HG02852 (cell line): ENCODE measurements around the gene ACOX1.
A peak's percentile ranks its signal among the peaks of the same experiment; 100 is the strongest.
"Not testable (repeated sequence)": the region's sequence is repeated elsewhere in the genome, so short reads cannot be mapped to it uniquely, and the experiment has no call there.

ENCODE experiments used
- ATAC-seq: cut with Tn5 transposase; IDR thresholded peaks from one replicate; pipeline ENCODE4 v1.9.1; 2021; ENCODE audit warnings: mild to moderate bottlenecking, moderate library complexity; ENCODE audit not compliant: unreplicated experiment

ACOX1 gene

GRCh38 chr17:75981019-75981615 is 2.2 kb upstream of the ACOX1 start:
- no peak for ATAC-seq

DNA sequence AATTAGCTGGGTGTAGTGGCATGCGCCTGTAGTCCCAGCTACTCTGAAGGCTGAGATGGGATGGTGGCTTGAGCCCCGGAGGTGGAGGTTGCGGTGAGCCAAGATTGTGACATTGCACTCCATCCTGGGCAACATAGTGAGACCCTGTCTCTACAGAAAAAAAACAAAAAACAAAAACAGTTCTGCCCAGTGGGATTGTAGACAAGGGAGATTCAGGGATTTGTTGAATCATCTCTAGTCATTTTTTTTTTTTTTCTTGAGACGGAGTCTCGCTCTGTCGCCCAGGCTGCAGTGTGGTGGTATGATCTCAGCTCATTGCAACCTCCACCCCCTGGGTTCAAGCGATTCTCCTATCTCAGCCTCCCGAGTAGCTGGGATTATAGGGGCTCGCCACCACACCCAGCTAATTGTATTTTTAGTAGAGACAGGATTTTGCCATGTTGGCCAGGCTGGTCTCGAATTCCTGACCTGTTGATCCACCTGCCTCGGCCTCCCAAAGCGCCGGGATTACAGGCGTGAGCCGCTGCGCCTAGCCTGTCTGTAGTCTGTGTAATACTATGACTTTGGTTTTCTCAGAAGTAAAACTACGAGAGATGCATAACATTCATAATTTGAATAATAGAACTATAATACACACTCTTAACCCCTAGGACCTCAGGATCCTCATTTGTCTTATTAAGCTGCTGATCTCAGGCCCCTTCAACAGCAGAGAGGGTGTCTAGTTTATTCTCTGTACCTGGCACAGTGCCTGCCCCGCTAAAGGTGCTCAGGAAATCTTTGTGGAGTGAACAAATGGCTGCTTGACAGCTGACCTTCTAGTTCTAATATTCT is 1.4 kb upstream of the ACOX1 start:
- ATAC-seq: no peak

GRCh38 chr17:75979705-75980187 is 780 bp upstream of the ACOX1 start:
- peak; percentile 26 for ATAC-seq

DNA sequence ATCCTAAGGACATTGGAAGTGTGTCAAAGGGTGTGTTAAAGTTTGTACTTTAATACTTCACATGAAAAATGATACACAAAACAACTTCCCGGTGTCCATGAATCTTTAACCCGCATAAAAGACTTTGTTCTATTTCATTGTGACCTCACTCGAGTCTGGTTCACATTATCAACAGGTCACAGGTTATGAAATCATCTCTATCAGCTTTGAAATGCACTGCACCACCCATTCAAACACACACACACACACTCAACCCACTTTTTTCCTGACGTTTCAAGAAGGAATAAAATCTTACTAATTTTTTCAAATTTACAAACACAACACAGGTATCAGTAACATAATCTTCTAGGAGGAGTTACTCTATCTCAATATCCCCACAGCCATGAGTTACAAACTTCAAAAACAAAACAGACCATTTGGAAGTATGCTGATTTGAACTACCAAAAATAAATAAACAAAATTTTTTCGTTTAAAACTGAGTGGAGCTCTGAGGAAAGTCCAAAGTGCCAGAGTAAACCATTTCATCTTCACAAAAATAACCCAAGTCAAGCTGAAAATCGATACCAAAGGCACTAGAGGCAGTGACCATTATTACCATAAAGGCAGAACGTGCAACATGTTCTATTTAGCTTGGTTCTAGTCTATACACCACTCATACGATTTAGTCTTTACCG is 2.7 kb downstream of the ACOX1 start:
- no peak for ATAC-seq

DNA sequence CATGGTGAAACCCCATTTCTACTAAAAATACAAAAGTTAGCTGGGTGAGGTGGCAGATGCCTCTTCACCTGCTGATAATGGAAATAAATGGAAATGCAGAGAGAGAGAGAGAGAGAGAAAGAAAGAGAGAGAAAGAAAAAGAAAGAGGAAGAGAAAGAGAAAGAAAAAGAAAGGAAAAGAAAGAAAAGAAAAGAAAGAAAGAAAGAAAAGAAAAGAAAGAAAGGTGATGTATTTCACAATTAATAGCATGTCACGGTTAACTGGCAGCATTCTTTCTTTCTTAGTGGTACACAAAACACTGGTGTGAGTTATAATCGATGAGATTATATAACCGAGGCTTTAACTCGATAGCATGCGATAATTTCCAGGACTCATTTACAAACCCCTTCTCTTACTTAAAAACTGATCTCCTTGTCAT is 3.2 kb downstream of the ACOX1 start:
- ATAC-seq: no peak

DNA sequence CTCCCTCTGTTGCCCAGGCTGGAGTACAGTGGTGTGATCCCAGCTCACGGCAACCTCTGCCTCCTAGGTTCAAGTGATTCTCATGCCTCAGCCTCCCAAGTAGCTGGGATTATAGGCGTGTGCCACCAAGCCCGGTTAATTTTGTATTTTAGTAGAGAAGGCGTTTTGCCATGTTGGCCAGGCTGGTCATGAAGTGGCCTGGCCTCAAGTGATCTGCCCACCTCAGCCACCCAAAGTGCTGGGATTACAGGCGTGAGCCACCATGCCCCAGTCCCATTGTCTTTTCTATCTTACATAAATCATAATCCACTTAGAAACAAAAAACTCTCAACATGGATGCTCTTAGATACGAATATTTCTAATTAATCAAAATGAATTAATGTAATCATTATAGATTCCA is 3.8 kb downstream of the ACOX1 start:
- not testable (repeated sequence) for ATAC-seq

- no peak for ATAC-seq
Observed at GRCh38 chr17:75970626-75971025, 8.3 kb downstream of the ACOX1 start.

- ATAC-seq: no peak
Observed at GRCh38 chr17:75970011-75970523, 8.9 kb downstream of the ACOX1 start.

GRCh38 chr17:75969044-75969443 is 9.9 kb downstream of the ACOX1 start:
- not testable (repeated sequence) for ATAC-seq

- no peak for ATAC-seq
Observed at GRCh38 chr17:75965468-75965867, 13.5 kb downstream of the ACOX1 start.

DNA sequence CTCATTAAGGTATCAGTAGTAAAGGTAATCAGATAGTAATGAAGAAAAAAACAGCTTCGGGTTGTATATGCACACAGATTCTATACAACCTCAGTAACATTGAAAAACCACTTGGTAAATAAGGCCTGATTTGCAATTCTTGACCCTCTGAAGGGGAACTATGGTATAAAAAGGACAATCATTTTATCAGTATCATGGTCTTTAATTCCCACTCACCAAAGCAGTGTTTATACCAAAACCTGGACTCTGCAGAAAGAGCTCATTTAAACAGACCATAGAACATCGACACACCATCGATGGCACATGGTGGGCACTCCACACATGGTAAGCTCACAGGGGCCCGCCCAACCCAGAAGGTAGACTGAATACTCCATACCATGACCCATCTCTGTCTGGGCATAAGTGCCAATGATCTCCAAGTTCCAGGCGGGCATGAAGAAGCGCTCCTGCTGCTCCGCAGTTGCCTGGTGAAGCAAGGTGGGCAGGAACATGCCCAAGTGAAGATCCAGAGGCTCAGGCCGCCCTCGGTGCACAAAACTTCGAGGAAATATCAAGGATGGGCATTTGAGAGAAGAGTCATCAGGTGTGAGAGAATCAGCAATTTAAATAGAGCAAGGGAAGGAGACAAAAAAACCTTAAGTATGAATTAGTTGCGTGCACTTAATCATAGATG is 19.0 kb downstream of the ACOX1 start:
- ATAC-seq: no peak

GRCh38 chr17:75959051-75959838 is 19.7 kb downstream of the ACOX1 start:
- ATAC-seq: no peak

DNA sequence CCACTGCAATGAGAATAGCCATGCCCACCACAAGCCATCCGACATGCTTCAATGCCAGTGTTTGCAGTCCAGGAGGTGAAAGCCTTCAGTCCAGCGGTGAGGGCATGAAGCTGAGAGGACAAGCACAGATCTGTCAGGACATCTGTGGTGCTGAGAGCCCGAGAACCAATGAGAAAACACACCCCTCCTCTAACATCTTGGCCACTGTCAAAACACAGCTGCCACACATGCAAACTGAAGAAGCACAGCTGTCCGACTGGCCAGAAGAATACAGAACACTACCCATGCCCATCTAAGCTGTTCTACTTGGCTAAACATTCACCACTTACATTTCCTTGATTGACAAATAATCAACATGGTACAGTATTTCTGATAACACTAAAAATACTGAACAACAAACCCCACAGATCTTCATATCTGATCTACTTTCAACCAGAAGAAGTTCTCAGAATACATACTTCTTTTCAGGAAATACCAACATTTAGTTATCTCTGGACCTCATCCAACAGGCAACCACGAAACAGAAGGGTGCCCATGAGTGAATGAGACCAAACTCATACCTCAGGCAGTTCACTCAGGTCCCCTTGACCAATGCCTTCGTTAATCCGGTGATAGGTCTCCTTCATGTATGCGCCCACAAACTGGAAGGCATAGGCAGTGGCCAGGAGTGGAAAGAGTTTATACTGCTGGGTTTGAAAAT is 28.0 kb downstream of the ACOX1 start:
- no peak for ATAC-seq

DNA sequence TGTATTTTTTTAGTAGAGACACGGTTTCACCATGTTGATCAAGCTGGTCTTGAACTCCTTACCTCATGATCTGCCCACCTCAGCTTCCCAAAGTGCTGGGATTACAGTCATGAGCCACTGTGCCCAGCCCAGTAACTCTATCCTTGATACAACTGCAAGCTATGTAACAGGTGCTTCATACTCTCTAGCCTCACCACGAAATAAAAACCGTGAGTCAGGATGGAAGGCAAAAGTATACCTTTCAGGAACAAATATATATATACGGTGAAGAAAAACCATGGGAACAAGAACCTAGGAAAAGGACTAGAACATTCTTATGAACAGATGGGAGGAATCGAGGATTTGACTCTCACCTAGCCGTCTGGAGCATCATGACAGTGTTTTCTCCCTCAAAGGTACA is 28.5 kb downstream of the ACOX1 start:
- no peak for ATAC-seq

DNA sequence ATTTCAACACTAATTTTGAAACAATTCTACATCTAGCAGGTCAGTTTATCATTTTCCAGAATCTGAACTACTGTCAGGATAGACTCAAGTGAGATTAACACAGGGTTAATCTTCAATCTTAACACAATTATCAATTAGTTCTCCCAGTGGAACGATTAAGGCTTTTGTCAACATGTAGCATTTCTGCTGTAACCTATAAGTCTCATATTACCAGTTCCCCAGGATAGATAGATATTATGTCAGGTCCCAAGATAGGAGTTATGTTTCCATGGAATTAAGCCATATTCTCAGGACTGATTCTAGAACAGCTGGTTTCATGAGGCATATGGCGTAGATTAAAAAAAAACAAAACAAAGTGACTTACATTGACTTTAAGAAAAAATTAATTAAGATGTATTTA is 33.8 kb downstream of the ACOX1 start:
- no peak for ATAC-seq

DNA sequence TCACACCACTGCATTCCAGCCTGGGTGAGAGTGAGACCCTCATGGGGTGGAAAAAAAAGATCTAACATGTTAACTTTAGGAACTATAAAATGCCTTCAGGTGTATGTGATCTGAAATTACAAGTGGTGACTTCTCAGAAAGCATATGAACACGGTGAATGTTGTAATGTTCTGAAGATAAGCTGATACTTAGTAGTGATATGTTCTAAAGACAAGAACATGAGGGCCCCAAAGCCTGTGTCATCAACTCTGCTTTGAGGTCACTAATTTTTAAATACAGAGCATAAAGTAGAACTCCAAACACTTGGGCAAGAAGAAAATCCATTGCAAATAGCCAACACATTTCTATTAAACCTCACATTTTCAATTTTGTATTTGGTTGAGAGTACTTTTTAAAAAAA is 35.5 kb downstream of the ACOX1 start:
- no peak for ATAC-seq

GRCh38 chr17:75942473-75942872 is 36.5 kb downstream of the ACOX1 start:
- no peak for ATAC-seq

DNA sequence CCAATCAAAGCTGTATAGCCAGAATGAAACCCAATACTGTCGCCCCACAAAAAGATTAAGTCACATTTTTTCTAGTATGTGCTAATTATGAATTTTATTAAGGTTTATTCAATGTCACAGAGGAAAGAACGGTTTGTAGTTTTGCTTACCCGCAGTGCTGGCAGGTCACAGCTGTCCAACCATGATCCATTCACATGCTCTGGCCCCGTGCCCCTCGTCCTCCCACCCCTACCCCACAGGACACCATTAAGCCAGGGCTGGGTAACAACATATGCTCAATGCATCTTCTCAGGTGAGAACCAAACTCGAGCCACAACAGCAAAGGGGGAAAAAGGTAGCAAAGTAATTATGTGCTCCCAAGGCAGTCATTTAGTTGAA is 37.5 kb downstream of the ACOX1 start:
- ATAC-seq: no peak

GRCh38 chr17:75940727-75941441 is 38.1 kb downstream of the ACOX1 start, which contains the start of gene FBF1:
Gene FBF1, minus strand, starts transcription at chr17:75941042. Its CDS starts 2,893 bp downstream, at chr17:75938149.
- peak; percentile 95 for ATAC-seq
